HepG2 (cell line): ENCODE measurements around the gene ADGRD1. TPM values are rescaled to one million over a fixed set of nuclear protein-coding genes. Genes with fewer than 3 reads are reported as not detected.

Source experiments
- ATM ChIP-seq: fragments of 450-650 bp; IDR thresholded peaks from 2 replicates; pipeline ENCODE4 v1.7.1; 2017; ENCODE audit warnings: mild to moderate bottlenecking, borderline replicate concordance
- EHMT2 ChIP-seq: fragments of 200-600 bp; sonication (generic); IDR thresholded peaks from 2 replicates; pipeline ENCODE4 v1.7.0; 2017; ENCODE audit warnings: antibody characterized with exemption, low read depth, low read length, borderline replicate concordance
- HNF4G ChIP-seq, 2 experiments: sonication (generic) in 1 of 2; formaldehyde crosslinking in 1 of 2; IDR thresholded peaks; 2 replicates each; pipeline versions ENCODE4 v1.4.0 to v1.6.1; 2011 to 2020; ENCODE audit warnings: borderline replicate concordance in 2 of 2, low read depth in 2 of 2, mild to moderate bottlenecking in 2 of 2, low read length in 1 of 2, missing genetic modification reagents in 1 of 2, moderate library complexity in 1 of 2
- HNRNPUL1 ChIP-seq: fragments of 200-400 bp; formaldehyde crosslinking; IDR thresholded peaks from 2 replicates; pipeline ENCODE4 v1.6.1; 2017; ENCODE audit warnings: low read depth, mild to moderate bottlenecking, low read length, moderate library complexity
- KDM3A ChIP-seq: IDR thresholded peaks from 2 replicates; pipeline ENCODE4 v1.6.1; 2018; ENCODE audit warnings: low read depth, missing compliant biosample characterization
- KLF12 ChIP-seq: sonication (generic); formaldehyde crosslinking; IDR thresholded peaks from 2 replicates; pipeline ENCODE4 v1.4.0; 2020; ENCODE audit warnings: missing genetic modification reagents, borderline replicate concordance
- MED13 ChIP-seq: sonication (generic); formaldehyde crosslinking; IDR thresholded peaks from 2 replicates; pipeline ENCODE4 v1.5.0; 2020; ENCODE audit warnings: missing genetic modification reagents
- MEF2D ChIP-seq: sonication (generic); formaldehyde crosslinking; IDR thresholded peaks from 2 replicates; pipeline ENCODE4 v1.5.1; 2020; ENCODE audit warnings: mild to moderate bottlenecking, missing genetic modification reagents
- NAIF1 ChIP-seq: sonication (generic); formaldehyde crosslinking; IDR thresholded peaks from 2 replicates; pipeline ENCODE4 v1.5.0; 2020; ENCODE audit warnings: mild to moderate bottlenecking, missing genetic modification reagents, borderline replicate concordance
- NCOA5 ChIP-seq: sonication (generic); formaldehyde crosslinking; IDR thresholded peaks from 2 replicates; pipeline ENCODE4 v1.4.0; 2020; ENCODE audit warnings: missing genetic modification reagents
- ZNF468 ChIP-seq: sonication (generic); formaldehyde crosslinking; IDR thresholded peaks from 2 replicates; pipeline ENCODE4 v1.8.0; 2022; ENCODE audit warnings: mild to moderate bottlenecking, moderate library complexity, missing genetic modification reagents
- ZNF547 ChIP-seq: sonication (generic); formaldehyde crosslinking; IDR thresholded peaks from 2 replicates; pipeline ENCODE4 v1.5.1; 2020; ENCODE audit warnings: mild to moderate bottlenecking, missing genetic modification reagents
- ZNF747 ChIP-seq: sonication (generic); formaldehyde crosslinking; IDR thresholded peaks from 2 replicates; pipeline ENCODE4 v1.8.1; 2023; ENCODE audit warnings: missing genetic modification reagents, mild to moderate bottlenecking, borderline replicate concordance
- polyA plus RNA-seq, 8 experiments: library from polyadenylated mRNA; depleted of rRNA in 3 of 8; stranded (reverse) in 7 of 8; unstranded in 1 of 8; fragments of >200 nt; fragmentation: Illumina TruSeq in 4 of 8; extraction: Trizol in 4 of 8; gene quantifications; 2 replicates each; pipeline versions ENCODE4 v1.2.1 to v1.2.3, GENCODE V29; 2011 to 2016; ENCODE audit warnings: low read depth in 4 of 8, missing spikeins in 1 of 8, mixed read lengths in 1 of 8; ENCODE audit not compliant: insufficient read depth in 1 of 8
- total RNA-seq, 5 experiments: library from RNA; depleted of rRNA; stranded (reverse); fragments of >200 nt; fragmentation: Illumina TruSeq; extraction: Trizol; gene quantifications; 2 replicates each; pipeline ENCODE4 v1.2.3, GENCODE V29; 2016; ENCODE audit warnings: low read depth in 1 of 5
- TF ChIP-seq, protein P1 (sequence below): sonication (generic); formaldehyde crosslinking; IDR thresholded peaks from 2 replicates; pipeline ENCODE4 v1.8.1; 2023; ENCODE audit warnings: mild to moderate bottlenecking, missing genetic modification reagents
- TF ChIP-seq, protein P2 (sequence below): IDR thresholded peaks from 2 replicates; pipeline ENCODE4 v1.6.1; 2016; ENCODE audit warnings: low read depth, missing genetic modification reagents, missing compliant biosample characterization
- TF ChIP-seq, protein P3 (sequence below): sonication (generic); formaldehyde crosslinking; IDR thresholded peaks from 2 replicates; pipeline ENCODE4 v1.5.0; 2020; ENCODE audit warnings: mild to moderate bottlenecking, missing genetic modification reagents

Gene ADGRD1
- total and polyA plus RNA-seq, 2 of the 13 experiments (the other 11 are each of a cell fraction or from before 2014, with no cell fraction given) = 0.46 to 12.4 TPM

DNA sequence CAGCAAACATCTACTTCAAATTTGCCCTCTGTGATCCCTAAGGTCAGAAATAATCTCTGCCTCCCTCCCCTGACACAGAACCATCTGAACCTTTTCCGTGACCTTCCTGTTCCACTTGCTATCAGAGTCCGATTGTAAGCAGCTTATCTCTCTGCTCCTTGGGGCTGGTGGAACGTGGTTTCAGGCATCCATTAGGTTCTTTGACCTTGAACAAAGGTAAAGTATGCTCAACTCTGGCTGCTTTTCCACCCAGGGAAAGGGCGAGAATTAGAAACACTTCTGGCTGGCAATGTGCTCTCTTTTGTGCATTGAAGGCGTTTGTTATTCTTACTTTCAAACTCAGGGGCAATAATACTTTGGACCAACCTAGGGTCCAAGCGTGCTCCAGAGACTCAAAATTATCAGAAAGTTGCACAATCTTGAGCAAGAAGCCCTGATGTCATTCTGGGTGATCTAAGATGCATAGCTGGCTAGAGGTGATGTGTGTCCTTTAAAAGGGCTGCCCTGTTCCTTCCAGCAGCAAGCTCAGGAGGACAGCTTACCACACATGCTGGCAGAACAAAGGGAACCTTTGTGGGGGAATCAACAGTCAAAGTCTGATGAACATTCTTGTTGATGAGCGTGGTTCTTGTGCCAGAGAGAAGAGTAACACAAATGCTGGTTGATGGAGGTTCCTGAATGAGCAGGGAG is 29.8 kb downstream of the ADGRD1 start (continued):
- TF ChIP-seq MED13 (CRISPR knock-in tag) (no peak), EHMT2 (0 out of 2 replicates have a peak, but pooled peaks have one; percentile 66), KLF12 (CRISPR knock-in tag) (no peak), HNF4G (IDR thresholded peaks at IDR 0.05; ENCODE audit: borderline replicate concordance, low read depth, low read length) (peak; percentile 49), HNF4G (CRISPR knock-in tag; IDR thresholded peaks at IDR 0.05; ENCODE audit: borderline replicate concordance, low read depth) (peak; percentile 34; the same call in 1 of the 2 replicates), KDM3A (no peak), MEF2D (CRISPR knock-in tag) (peak; percentile 90), ZNF468 (CRISPR knock-in tag) (no peak), ZNF547 (CRISPR knock-in tag) (0 out of 2 replicates have a peak, but pooled peaks have one; percentile 20), ATM (no peak), HNRNPUL1 (no peak), NCOA5 (CRISPR knock-in tag) (no peak), NAIF1 (no peak), ZNF747 (CRISPR knock-in tag) (no peak)
- TF ChIP-seq, protein P1, sequence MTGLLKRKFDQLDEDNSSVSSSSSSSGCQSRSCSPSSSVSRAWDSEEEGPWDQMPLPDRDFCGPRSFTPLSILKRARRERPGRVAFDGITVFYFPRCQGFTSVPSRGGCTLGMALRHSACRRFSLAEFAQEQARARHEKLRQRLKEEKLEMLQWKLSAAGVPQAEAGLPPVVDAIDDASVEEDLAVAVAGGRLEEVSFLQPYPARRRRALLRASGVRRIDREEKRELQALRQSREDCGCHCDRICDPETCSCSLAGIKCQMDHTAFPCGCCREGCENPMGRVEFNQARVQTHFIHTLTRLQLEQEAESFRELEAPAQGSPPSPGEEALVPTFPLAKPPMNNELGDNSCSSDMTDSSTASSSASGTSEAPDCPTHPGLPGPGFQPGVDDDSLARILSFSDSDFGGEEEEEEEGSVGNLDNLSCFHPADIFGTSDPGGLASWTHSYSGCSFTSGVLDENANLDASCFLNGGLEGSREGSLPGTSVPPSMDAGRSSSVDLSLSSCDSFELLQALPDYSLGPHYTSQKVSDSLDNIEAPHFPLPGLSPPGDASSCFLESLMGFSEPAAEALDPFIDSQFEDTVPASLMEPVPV (CRISPR knock-in tag) = 0 out of 2 replicates have a peak, but pooled peaks have one; percentile 43
- TF ChIP-seq, protein P2, sequence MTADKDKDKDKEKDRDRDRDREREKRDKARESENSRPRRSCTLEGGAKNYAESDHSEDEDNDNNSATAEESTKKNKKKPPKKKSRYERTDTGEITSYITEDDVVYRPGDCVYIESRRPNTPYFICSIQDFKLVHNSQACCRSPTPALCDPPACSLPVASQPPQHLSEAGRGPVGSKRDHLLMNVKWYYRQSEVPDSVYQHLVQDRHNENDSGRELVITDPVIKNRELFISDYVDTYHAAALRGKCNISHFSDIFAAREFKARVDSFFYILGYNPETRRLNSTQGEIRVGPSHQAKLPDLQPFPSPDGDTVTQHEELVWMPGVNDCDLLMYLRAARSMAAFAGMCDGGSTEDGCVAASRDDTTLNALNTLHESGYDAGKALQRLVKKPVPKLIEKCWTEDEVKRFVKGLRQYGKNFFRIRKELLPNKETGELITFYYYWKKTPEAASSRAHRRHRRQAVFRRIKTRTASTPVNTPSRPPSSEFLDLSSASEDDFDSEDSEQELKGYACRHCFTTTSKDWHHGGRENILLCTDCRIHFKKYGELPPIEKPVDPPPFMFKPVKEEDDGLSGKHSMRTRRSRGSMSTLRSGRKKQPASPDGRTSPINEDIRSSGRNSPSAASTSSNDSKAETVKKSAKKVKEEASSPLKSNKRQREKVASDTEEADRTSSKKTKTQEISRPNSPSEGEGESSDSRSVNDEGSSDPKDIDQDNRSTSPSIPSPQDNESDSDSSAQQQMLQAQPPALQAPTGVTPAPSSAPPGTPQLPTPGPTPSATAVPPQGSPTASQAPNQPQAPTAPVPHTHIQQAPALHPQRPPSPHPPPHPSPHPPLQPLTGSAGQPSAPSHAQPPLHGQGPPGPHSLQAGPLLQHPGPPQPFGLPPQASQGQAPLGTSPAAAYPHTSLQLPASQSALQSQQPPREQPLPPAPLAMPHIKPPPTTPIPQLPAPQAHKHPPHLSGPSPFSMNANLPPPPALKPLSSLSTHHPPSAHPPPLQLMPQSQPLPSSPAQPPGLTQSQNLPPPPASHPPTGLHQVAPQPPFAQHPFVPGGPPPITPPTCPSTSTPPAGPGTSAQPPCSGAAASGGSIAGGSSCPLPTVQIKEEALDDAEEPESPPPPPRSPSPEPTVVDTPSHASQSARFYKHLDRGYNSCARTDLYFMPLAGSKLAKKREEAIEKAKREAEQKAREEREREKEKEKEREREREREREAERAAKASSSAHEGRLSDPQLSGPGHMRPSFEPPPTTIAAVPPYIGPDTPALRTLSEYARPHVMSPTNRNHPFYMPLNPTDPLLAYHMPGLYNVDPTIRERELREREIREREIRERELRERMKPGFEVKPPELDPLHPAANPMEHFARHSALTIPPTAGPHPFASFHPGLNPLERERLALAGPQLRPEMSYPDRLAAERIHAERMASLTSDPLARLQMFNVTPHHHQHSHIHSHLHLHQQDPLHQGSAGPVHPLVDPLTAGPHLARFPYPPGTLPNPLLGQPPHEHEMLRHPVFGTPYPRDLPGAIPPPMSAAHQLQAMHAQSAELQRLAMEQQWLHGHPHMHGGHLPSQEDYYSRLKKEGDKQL (CRISPR knock-in tag) = no peak
- TF ChIP-seq, protein P3, sequence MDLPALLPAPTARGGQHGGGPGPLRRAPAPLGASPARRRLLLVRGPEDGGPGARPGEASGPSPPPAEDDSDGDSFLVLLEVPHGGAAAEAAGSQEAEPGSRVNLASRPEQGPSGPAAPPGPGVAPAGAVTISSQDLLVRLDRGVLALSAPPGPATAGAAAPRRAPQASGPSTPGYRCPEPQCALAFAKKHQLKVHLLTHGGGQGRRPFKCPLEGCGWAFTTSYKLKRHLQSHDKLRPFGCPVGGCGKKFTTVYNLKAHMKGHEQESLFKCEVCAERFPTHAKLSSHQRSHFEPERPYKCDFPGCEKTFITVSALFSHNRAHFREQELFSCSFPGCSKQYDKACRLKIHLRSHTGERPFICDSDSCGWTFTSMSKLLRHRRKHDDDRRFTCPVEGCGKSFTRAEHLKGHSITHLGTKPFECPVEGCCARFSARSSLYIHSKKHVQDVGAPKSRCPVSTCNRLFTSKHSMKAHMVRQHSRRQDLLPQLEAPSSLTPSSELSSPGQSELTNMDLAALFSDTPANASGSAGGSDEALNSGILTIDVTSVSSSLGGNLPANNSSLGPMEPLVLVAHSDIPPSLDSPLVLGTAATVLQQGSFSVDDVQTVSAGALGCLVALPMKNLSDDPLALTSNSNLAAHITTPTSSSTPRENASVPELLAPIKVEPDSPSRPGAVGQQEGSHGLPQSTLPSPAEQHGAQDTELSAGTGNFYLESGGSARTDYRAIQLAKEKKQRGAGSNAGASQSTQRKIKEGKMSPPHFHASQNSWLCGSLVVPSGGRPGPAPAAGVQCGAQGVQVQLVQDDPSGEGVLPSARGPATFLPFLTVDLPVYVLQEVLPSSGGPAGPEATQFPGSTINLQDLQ (CRISPR knock-in tag) = no peak
